Loucy (cell line): ENCODE results near the gene USP1.

Source experiments
- CTCF ChIP-seq: fragments of 200-600 bp; sonication (generic); conservative IDR thresholded peaks from 2 replicates; pipeline ENCODE4 v1.5.1; 2014; ENCODE audit warnings: mild to moderate bottlenecking, antibody characterized with exemption, low read length
- EZH2phosphoT487 ChIP-seq: fragments of 200-600 bp; IDR thresholded peaks from 2 replicates; pipeline ENCODE4 v1.6.1; 2018; ENCODE audit warnings: antibody characterized with exemption, mild to moderate bottlenecking, moderate library complexity, borderline replicate concordance

DNA sequence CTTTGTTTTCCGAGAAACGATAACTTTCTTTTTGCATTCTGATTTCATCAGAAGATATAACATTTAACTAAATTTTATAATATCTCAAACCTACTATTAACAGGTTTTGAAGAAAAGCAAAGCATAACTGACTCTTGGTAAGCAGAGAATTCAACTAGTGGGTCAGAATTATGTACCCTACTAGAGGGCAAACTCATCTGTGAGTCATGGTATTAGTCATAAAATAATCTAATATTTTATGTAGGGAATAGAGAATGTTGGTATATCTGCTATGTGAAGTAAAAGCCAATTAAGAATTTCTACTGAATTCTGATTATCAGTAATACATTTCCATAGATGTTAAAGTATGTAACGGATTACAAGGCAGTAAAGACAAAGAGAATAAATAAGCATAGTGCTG lies 56.8 kb downstream of the USP1 start:
- no peak for TF ChIP-seq EZH2phosphoT487
- no peak for TF ChIP-seq CTCF
